Keratinocyte (primary cell): ENCODE data around the gene CHRNG. TPM values are rescaled to one million over a fixed set of nuclear protein-coding genes. Genes with fewer than 3 reads are reported as not detected.

ENCODE experiments used
- DNase-seq: peaks from one replicate; pipeline ENCODE4 v3.0.0-alpha.2; 2011; ENCODE audit warnings: low read depth, missing footprints, low spot score
- FAIRE-seq: peaks from 2 replicates; lab custom pipeline; 2011; peaks lifted over from hg19 to GRCh38; lab: Jason Lieb, UNC
- H2AFZ ChIP-seq: 2 replicates; pipeline ENCODE4 v1.6.0; 2012; ENCODE audit warnings: low read length, control low read depth, inconsistent platforms; ENCODE audit not compliant: control insufficient read depth
- H3K27ac ChIP-seq: 2 replicates; pipeline ENCODE4 v1.5.1; 2011; ENCODE audit warnings: low read length; ENCODE audit not compliant: control insufficient read depth, insufficient read depth
- H3K27me3 ChIP-seq: 3 replicates; pipeline ENCODE4 v1.6.0; 2011; ENCODE audit warnings: low read length; ENCODE audit not compliant: control insufficient read depth, insufficient read depth; ENCODE audit errors: extremely low read depth
- H3K36me3 ChIP-seq, 2 experiments: 2 replicates in 1 of 2; 3 replicates in 1 of 2; pipeline ENCODE4 v1.5.1; 2011; ENCODE audit warnings: low read length in 2 of 2, mild to moderate bottlenecking in 1 of 2; ENCODE audit not compliant: control insufficient read depth in 2 of 2, insufficient read depth in 2 of 2; ENCODE audit errors: extremely low read depth in 1 of 2
- H3K4me1 ChIP-seq: 3 replicates; pipeline ENCODE4 v1.5.1; 2011; ENCODE audit warnings: low read length; ENCODE audit not compliant: control insufficient read depth, insufficient read depth; ENCODE audit errors: extremely low read depth
- H3K4me2 ChIP-seq: 3 replicates; pipeline ENCODE4 v1.6.0; 2011; ENCODE audit warnings: low read depth, low read length; ENCODE audit not compliant: control insufficient read depth, insufficient read depth; ENCODE audit errors: extremely low read depth
- H3K4me3 ChIP-seq, 3 experiments: fragments of 200-600 bp in 1 of 3; sonication (generic) in 1 of 3; 2 replicates in 2 of 3; 3 replicates in 1 of 3; pipeline ENCODE4 v1.5.1; 2011 to 2016; ENCODE audit warnings: low read length in 3 of 3, mild to moderate bottlenecking in 3 of 3, control low read depth in 2 of 3, inconsistent platforms in 1 of 3, low read depth in 1 of 3, mixed read lengths in 1 of 3, mixed run types in 1 of 3, moderate library complexity in 1 of 3; ENCODE audit not compliant: control insufficient read depth in 2 of 3, insufficient read depth in 2 of 3; ENCODE audit errors: extremely low read depth in 1 of 3
- H3K79me2 ChIP-seq: 2 replicates; pipeline ENCODE4 v1.6.0; 2012; ENCODE audit warnings: low read length; ENCODE audit not compliant: control insufficient read depth, insufficient read depth
- H3K9ac ChIP-seq: 3 replicates; pipeline ENCODE4 v1.6.0; 2011; ENCODE audit warnings: low read length; ENCODE audit not compliant: control insufficient read depth, insufficient read depth; ENCODE audit errors: extremely low read depth
- H3K9me1 ChIP-seq: 3 replicates; pipeline ENCODE4 v1.6.0; 2011; ENCODE audit warnings: low read length; ENCODE audit not compliant: control insufficient read depth, insufficient read depth; ENCODE audit errors: extremely low read depth
- H3K9me3 ChIP-seq: 2 replicates; pipeline ENCODE4 v1.5.1; 2012; ENCODE audit warnings: low read depth, low read length; ENCODE audit not compliant: control insufficient read depth
- H4K20me1 ChIP-seq: 3 replicates; pipeline ENCODE4 v1.6.0; 2011; ENCODE audit warnings: low read length; ENCODE audit not compliant: control insufficient read depth, insufficient read depth; ENCODE audit errors: extremely low read depth
- EZH2 ChIP-seq: IDR thresholded peaks from one replicate; pipeline ENCODE4 v1.6.1; 2012; ENCODE audit warnings: inconsistent platforms, mild to moderate bottlenecking, low read length, moderate library complexity
- dilution Hi-C: fragments of 300-500 bp; cut with MboI; formaldehyde crosslinking; loops from one replicate; pipeline ENCODE4 v1.7.0; 2020; ENCODE audit warnings: low sequenced_read_pairs; ENCODE audit not compliant: extremely low pct_ligation_motif_present
- polyA plus RNA-seq, 5 experiments: library from polyadenylated mRNA; depleted of rRNA in 3 of 5; stranded (reverse) in 3 of 5; stranded (forward) in 1 of 5; unstranded in 1 of 5; fragments of >200 nt; gene quantifications; 1 replicate in 1 of 5; 2 replicates in 3 of 5; 3 replicates in 1 of 5; pipeline versions ENCODE4 v1.2.1 to v1.2.3, GENCODE V29; 2011 to 2012; ENCODE audit warnings: missing spikeins in 2 of 5, low read depth in 1 of 5, low replicate concordance in 1 of 5
- TF ChIP-seq, protein P1 (sequence below), 3 experiments: IDR thresholded peaks in 1 of 3; conservative IDR thresholded peaks in 1 of 3; optimal IDR thresholded peaks in 1 of 3; 2 replicates in 2 of 3; 3 replicates in 1 of 3; pipeline versions ENCODE3 to v1.5.1; 2011; ENCODE audit warnings: low read length in 3 of 3, mild to moderate bottlenecking in 3 of 3, moderate library complexity in 2 of 3, control low read depth in 1 of 3, inconsistent platforms in 1 of 3; ENCODE audit not compliant: insufficient read depth in 2 of 3; ENCODE audit errors: extremely low read depth in 1 of 3

Gene CHRNG
- polyA plus RNA-seq, 1 donor (not counting 4 experiments of a cell fraction or from before 2014, with no cell fraction given), result not detected

DNA sequence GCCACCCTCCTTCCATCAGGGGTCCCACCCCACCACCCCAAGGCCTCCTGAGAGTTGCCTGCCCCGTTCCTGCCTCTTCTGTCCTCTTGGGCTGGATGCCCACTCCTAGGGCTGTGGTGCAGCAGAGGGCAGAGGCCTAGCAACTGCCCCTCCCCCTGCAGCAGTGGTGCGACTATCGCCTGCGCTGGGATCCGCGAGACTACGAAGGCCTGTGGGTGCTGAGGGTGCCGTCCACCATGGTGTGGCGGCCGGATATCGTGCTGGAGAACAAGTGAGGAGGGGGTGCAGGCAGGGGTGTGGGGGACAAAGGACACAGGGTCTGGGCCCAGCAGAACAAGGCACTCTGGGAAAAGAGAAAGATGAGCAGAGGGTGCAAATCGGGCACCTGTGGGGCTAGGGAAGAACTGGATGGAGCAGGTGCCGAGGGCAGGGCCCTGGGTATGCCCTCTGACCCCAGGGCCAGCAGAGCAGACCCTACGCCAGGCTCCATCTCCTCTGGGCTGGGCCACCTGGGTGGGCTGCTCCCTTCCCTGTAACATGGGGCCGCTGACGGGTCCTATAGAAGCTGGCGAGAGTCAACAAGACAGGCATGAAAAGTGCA, 1.0 kb downstream of the CHRNG start:
- no peaks in the 10 kb centered on the region for H3K79me2 ChIP-seq
- H3K27me3 ChIP-seq, result no peaks in the 10 kb centered on the region
- DNase-seq (no peak), FAIRE-seq (no peak)
- dilution Hi-C loops, result no loop called here
- no peak overlapping the region for H3K4me3 ChIP-seq
- no peak overlapping the region for H3K9ac ChIP-seq
- no peak overlapping the region for H3K4me2 ChIP-seq
- peaks cover 0 to 6% of the 10 kb centered on the region in 2 experiments for H3K36me3 ChIP-seq
- H4K20me1 ChIP-seq, result peaks cover 8% of the 10 kb centered on the region
- no peaks in the 10 kb centered on the region for H3K9me1 ChIP-seq
- TF ChIP-seq, protein P1, sequence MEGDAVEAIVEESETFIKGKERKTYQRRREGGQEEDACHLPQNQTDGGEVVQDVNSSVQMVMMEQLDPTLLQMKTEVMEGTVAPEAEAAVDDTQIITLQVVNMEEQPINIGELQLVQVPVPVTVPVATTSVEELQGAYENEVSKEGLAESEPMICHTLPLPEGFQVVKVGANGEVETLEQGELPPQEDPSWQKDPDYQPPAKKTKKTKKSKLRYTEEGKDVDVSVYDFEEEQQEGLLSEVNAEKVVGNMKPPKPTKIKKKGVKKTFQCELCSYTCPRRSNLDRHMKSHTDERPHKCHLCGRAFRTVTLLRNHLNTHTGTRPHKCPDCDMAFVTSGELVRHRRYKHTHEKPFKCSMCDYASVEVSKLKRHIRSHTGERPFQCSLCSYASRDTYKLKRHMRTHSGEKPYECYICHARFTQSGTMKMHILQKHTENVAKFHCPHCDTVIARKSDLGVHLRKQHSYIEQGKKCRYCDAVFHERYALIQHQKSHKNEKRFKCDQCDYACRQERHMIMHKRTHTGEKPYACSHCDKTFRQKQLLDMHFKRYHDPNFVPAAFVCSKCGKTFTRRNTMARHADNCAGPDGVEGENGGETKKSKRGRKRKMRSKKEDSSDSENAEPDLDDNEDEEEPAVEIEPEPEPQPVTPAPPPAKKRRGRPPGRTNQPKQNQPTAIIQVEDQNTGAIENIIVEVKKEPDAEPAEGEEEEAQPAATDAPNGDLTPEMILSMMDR (optimal IDR thresholded peaks at IDR 0.05 in 1 of 3, IDR thresholded peaks at IDR 0.05 in 1 of 3, conservative IDR thresholded peaks at IDR 0.05 in 1 of 3; ENCODE audit: extremely low read depth in 1 of 3, insufficient read depth in 2 of 3, low read length in 3 of 3), result no peak
- TF ChIP-seq EZH2, result no peak
- peaks cover 3% of the 10 kb centered on the region for H3K4me1 ChIP-seq
- H3K9me3 ChIP-seq, result no peaks in the 10 kb centered on the region
- H2AFZ ChIP-seq, result no peak overlapping the region
- H3K27ac ChIP-seq, result no peak overlapping the region

DNA sequence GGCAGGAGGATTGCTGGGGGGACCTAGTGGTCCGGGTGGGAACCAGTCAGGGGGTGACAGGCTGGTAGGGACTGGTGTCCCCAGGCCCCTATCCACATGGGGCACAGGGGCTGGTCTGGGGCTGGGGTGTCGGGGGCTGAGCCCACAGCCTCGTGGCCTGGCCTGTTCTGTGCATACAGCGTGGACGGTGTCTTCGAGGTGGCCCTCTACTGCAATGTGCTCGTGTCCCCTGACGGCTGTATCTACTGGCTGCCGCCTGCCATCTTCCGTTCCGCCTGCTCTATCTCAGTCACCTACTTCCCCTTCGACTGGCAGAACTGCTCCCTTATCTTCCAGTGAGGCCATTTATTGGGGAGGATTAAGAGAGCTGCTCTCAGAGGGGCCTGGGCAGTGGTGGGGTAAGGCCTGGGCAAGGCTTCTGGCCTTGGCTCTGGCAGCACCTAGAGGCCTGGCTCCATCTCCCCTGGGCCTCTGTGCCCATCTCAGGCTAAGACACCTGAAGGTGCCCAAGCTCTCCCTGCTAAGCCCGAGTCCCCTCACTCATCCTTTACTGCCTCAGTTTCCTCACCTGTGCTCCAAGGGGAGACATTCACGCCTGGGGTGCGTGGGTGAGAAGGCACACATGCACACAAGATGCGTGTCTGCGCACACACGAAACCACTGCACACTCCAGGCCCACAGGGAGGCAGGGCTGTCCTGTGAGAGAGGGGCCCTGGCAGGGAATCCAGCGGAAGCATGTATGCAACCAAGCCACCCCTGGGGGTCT, 1.9 kb downstream of the CHRNG start:
- Histone ChIP-seq H3K9me3 (no peaks in the 10 kb centered on the region), H3K36me3 (peaks cover 0 to 8% of the 10 kb centered on the region in 2 experiments), H3K79me2 (no peaks in the 10 kb centered on the region), H3K27me3 (no peaks in the 10 kb centered on the region), H2AFZ (no peak overlapping the region), H3K4me1 (peaks cover 3% of the 10 kb centered on the region), H3K9me1 (no peaks in the 10 kb centered on the region), H3K9ac (no peak overlapping the region), H3K4me3 (no peak overlapping the region), H3K27ac (no peak overlapping the region), H3K4me2 (no peak overlapping the region), H4K20me1 (peaks cover 8% of the 10 kb centered on the region)
- TF ChIP-seq, protein P1 (optimal IDR thresholded peaks at IDR 0.05 in 1 of 3, IDR thresholded peaks at IDR 0.05 in 1 of 3, conservative IDR thresholded peaks at IDR 0.05 in 1 of 3; ENCODE audit: extremely low read depth in 1 of 3, insufficient read depth in 2 of 3, low read length in 3 of 3), result no peak
- no peak for TF ChIP-seq EZH2
- dilution Hi-C loops, result no loop called here
- DNase-seq, result no peak
- FAIRE-seq, result no peak
